Endometrial microvascular endothelial cells (primary cell): ENCODE results near the gene ABCA6. TPM values are rescaled to one million over a fixed set of nuclear protein-coding genes. Genes with fewer than 3 reads are reported as not detected.

Experiments
- total RNA-seq: library from RNA; depleted of rRNA; stranded (reverse); fragments of >200 nt; gene quantifications from one replicate; pipeline ENCODE4 v1.2.3, GENCODE V29; 2015; ENCODE audit errors: inconsistent ontology term

ABCA6 gene
- total RNA-seq, 1 donor from 2014 or later = 1.5 TPM

Other genes starting within 250 kb of the ABCA6 start
- gene ABCA8, start 186.5 kb downstream of the ABCA6 start, total RNA-seq = not detected
- not detected for gene ABCA9, start 81.0 kb downstream of the ABCA6 start, total RNA-seq
- gene ABCA10, start 86.9 kb upstream of the ABCA6 start, total RNA-seq = 0.56 TPM
- 25.9 TPM for gene ABCA5, start 185.2 kb upstream of the ABCA6 start, total RNA-seq